Mesenchymal stem cell (in vitro differentiated cells and primary cell): ENCODE results near the gene AAGAB.
A peak's percentile ranks its signal among the peaks of the same experiment; 100 is the strongest.
"Not testable (repeated sequence)": the region's sequence is repeated elsewhere in the genome, so short reads cannot be mapped to it uniquely, and the experiment has no call there.

Experiments
- DNase-seq: peaks from one replicate; pipeline ENCODE4 v3.0.0-alpha.2; 2013
- H2AFZ ChIP-seq: one replicate; pipeline ENCODE4 v1.6.1; 2013; ENCODE audit warnings: low read depth, mild to moderate bottlenecking, control low read depth, inconsistent platforms, low read length, moderate library complexity
- H2AK5ac ChIP-seq: 2 replicates; pipeline ENCODE4 v1.6.1; 2013; ENCODE audit warnings: low read length, moderate library complexity, mild to moderate bottlenecking, inconsistent platforms; ENCODE audit not compliant: severe bottlenecking
- H2BK120ac ChIP-seq: one replicate; pipeline ENCODE4 v1.6.1; 2013; ENCODE audit warnings: low read depth, mild to moderate bottlenecking, inconsistent platforms, low read length, moderate library complexity
- H2BK12ac ChIP-seq, 2 experiments: one replicate each; pipeline ENCODE4 v1.6.1; 2013; ENCODE audit warnings: inconsistent platforms in 2 of 2, low read length in 2 of 2, mild to moderate bottlenecking in 2 of 2, moderate library complexity in 2 of 2, control low read depth in 1 of 2
- H2BK15ac ChIP-seq: one replicate; pipeline ENCODE4 v1.6.1; 2013; ENCODE audit warnings: mild to moderate bottlenecking, low read depth, inconsistent platforms; ENCODE audit not compliant: poor library complexity, severe bottlenecking
- H2BK5ac ChIP-seq: 2 replicates; pipeline ENCODE4 v1.6.1; 2013; ENCODE audit warnings: low read depth, mild to moderate bottlenecking, low read length, control low read depth, inconsistent platforms; ENCODE audit not compliant: poor library complexity, severe bottlenecking
- H3K14ac ChIP-seq, 2 experiments: one replicate each; pipeline ENCODE4 v1.6.1; 2013; ENCODE audit warnings: inconsistent platforms in 2 of 2, low read length in 2 of 2, control low read depth in 1 of 2, mild to moderate bottlenecking in 1 of 2, moderate library complexity in 1 of 2
- H3K18ac ChIP-seq, 2 experiments: one replicate each; pipeline ENCODE4 v1.6.1; 2013; ENCODE audit warnings: inconsistent platforms in 2 of 2, low read length in 2 of 2, control low read depth in 1 of 2, low read depth in 1 of 2, mild to moderate bottlenecking in 1 of 2
- H3K23ac ChIP-seq, 2 experiments: one replicate each; pipeline ENCODE4 v1.6.1; 2013; ENCODE audit warnings: inconsistent platforms in 2 of 2, low read length in 2 of 2, mild to moderate bottlenecking in 2 of 2, moderate library complexity in 2 of 2, control low read depth in 1 of 2
- H3K27ac ChIP-seq: 2 replicates; pipeline ENCODE4 v1.5.1; 2013; ENCODE audit warnings: mild to moderate bottlenecking, moderate library complexity, low read length, control low read depth, inconsistent platforms; ENCODE audit not compliant: poor library complexity, severe bottlenecking
- H3K27me3 ChIP-seq, 2 experiments: 2 replicates each; pipeline versions ENCODE4 v1.6.1 to v1.7.0; 2013; ENCODE audit warnings: low read length in 2 of 2, mild to moderate bottlenecking in 2 of 2, moderate library complexity in 2 of 2, control low read depth in 1 of 2, inconsistent platforms in 1 of 2; ENCODE audit not compliant: control insufficient read depth in 1 of 2, insufficient read depth in 1 of 2
- H3K36me3 ChIP-seq, 2 experiments: 2 replicates each; pipeline versions ENCODE4 v1.6.1 to v1.7.0; 2013; ENCODE audit warnings: low read length in 2 of 2, control low read depth in 1 of 2, inconsistent platforms in 1 of 2, low read depth in 1 of 2, mild to moderate bottlenecking in 1 of 2; ENCODE audit not compliant: insufficient read depth in 2 of 2, control insufficient read depth in 1 of 2
- H3K4ac ChIP-seq, 2 experiments: one replicate each; pipeline ENCODE4 v1.6.1; 2013; ENCODE audit warnings: inconsistent platforms in 2 of 2, low read length in 2 of 2, mild to moderate bottlenecking in 2 of 2, moderate library complexity in 2 of 2, control low read depth in 1 of 2, low read depth in 1 of 2
- H3K4me1 ChIP-seq: 2 replicates; pipeline ENCODE4 v1.6.1; 2013; ENCODE audit warnings: low read depth, low read length, control low read depth; ENCODE audit not compliant: control insufficient read depth, insufficient read depth
- H3K4me2 ChIP-seq: 2 replicates; pipeline ENCODE4 v1.6.1; 2013; ENCODE audit warnings: low read length, mild to moderate bottlenecking, inconsistent platforms; ENCODE audit not compliant: poor library complexity, severe bottlenecking
- H3K4me3 ChIP-seq, 2 experiments: 2 replicates each; pipeline versions ENCODE4 v1.5.1 to v1.7.0; 2013; ENCODE audit warnings: low read length in 2 of 2, mild to moderate bottlenecking in 2 of 2, control low read depth in 1 of 2, low read depth in 1 of 2; ENCODE audit not compliant: insufficient read depth in 1 of 2
- H3K79me1 ChIP-seq: replicated peaks from 2 replicates; pipeline ENCODE4 v1.6.1; 2013; ENCODE audit warnings: mild to moderate bottlenecking, control low read depth, low read length, inconsistent platforms; ENCODE audit not compliant: poor library complexity, severe bottlenecking
- H3K9ac ChIP-seq: 2 replicates; pipeline ENCODE4 v1.7.0; 2013; ENCODE audit warnings: mild to moderate bottlenecking, low read length, moderate library complexity
- H3K9me3 ChIP-seq: 2 replicates; pipeline ENCODE4 v1.7.0; 2013; ENCODE audit warnings: mild to moderate bottlenecking, low read length; ENCODE audit not compliant: control insufficient read depth
- H4K8ac ChIP-seq: one replicate; pipeline ENCODE4 v1.6.1; 2013; ENCODE audit warnings: inconsistent platforms, mild to moderate bottlenecking, low read length, moderate library complexity
- H4K91ac ChIP-seq: one replicate; pipeline ENCODE4 v1.6.1; 2013; ENCODE audit warnings: mild to moderate bottlenecking, low read length, inconsistent platforms
- WGBS: methylation state at CpG from one replicate; pipeline ENCODE4 v1.1.7; 2013; ENCODE audit warnings: mixed read lengths; 5-methylcytosine and 5-hydroxymethylcytosine counted together

Gene AAGAB

DNA sequence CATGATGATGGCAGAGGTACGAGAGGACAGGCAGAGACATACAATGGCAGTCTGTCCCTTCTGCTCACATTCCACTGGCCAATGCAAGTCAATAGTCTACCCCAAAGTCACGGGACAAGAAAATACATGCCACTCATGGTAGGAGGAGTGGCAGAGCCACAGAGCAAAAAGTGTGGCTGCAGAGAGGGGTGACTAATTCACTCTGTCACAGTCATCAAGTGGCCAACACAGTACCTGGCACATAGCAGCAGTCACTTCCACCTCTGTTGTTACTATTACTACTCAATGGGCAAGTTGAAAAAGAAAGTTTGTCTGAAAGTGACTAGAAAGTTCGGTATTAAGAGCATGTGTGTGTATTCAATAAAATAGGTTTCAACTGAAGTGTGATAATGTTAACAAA lies 97.6 kb downstream of the AAGAB start:
- 95% methylated on average over 2 of the region's 3 CpGs for WGBS
- Histone ChIP-seq H2BK12ac (no peak overlapping the region), H3K14ac (peak overlapping the region in 1 of 2 experiments; percentile 86), H3K4me2 (no peak overlapping the region), H3K18ac (peak overlapping the region in 1 of 2 experiments; percentile 80), H3K79me1 (peaks cover 33% of the 10 kb centered on the region), H3K36me3 (peaks cover 3 to 53% of the 10 kb centered on the region in 2 experiments), H3K4ac (no peak overlapping the region), H2BK5ac (no peak overlapping the region), H3K27me3 (no peaks in the 10 kb centered on the region), H2BK120ac (no peak overlapping the region), H3K27ac (no peak overlapping the region), H2AK5ac (no peak overlapping the region), H3K9me3 (no peaks in the 10 kb centered on the region), H3K9ac (no peak overlapping the region), H3K4me1 (peaks cover 6% of the 10 kb centered on the region), H3K4me3 (no peak overlapping the region), H2AFZ (no peak overlapping the region), H3K23ac (no peak overlapping the region), H2BK15ac (no peak overlapping the region), H4K8ac (no peak overlapping the region), H4K91ac (no peak overlapping the region)
- DNase-seq, result no peak

DNA sequence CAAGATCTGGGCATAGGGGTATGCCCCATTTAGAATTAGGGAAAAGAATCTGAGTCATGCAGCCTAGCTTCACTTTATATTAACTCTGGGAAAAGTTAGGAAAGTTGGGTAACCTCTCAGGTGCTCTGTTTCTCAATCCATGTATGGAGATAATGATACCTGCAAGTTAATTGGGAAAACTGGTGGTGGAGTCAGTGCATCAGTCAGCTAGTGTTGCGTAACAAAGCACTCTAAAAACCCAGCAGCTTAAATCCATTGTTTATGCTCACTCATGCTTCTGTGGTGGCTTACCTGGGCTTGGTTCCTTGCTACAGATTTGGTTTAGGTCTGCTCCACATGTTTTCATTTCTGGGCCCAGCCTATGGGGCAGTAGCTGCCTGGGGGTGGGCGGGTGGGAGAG lies 98.0 kb downstream of the AAGAB start:
- WGBS, result 100% methylated on average over 2 of the region's 2 CpGs
- no peak overlapping the region for H2AFZ ChIP-seq

DNA sequence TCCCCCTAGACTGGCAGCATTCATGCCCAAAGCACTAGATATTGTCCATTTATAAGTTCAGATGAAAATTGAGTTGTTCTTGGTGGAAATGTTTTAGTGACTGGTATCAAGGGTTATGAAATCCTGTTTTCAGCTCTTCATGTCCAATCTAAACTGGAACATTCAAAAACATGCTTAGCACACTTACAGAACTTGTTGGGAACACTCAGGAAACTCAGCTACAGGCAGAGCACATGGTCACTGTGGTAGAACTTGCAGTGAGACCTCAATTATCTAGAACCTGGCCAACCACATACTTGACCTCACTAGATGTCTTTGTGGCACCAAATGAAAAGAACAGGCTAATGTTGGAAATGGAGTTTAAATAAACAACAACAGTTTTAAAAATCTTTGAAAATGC lies 100.2 kb downstream of the AAGAB start:
- Histone ChIP-seq H2BK5ac (no peak overlapping the region), H3K4ac (peak overlapping the region in 1 of 2 experiments; percentile 30), H3K14ac (no peak overlapping the region), H2AFZ (no peak overlapping the region), H3K18ac (peak overlapping the region in 1 of 2 experiments; percentile 18), H4K91ac (no peak overlapping the region), H4K8ac (no peak overlapping the region), H3K27ac (no peak overlapping the region), H3K27me3 (no peaks in the 10 kb centered on the region), H2AK5ac (no peak overlapping the region), H3K4me1 (peaks cover 6% of the 10 kb centered on the region), H3K23ac (no peak overlapping the region), H3K9me3 (no peaks in the 10 kb centered on the region), H3K4me3 (no peak overlapping the region), H3K36me3 (peaks cover 2 to 50% of the 10 kb centered on the region in 2 experiments), H3K4me2 (no peak overlapping the region), H2BK120ac (no peak overlapping the region), H3K9ac (no peak overlapping the region), H3K79me1 (peaks cover 28% of the 10 kb centered on the region), H2BK15ac (no peak overlapping the region), H2BK12ac (no peak overlapping the region)
- DNase-seq, result peak; percentile 47

More for the DNA sequence above, 98.0 kb downstream of the AAGAB start:
- no peaks in the 10 kb centered on the region for H3K9me3 ChIP-seq
- no peak overlapping the region for H2BK120ac ChIP-seq
- no peaks in the 10 kb centered on the region for H3K27me3 ChIP-seq
- no peak overlapping the region for H3K23ac ChIP-seq
- H2AK5ac ChIP-seq, result no peak overlapping the region
- peak overlapping the region in 1 of 2 experiments; percentile 80 for H3K18ac ChIP-seq
- H4K91ac ChIP-seq, result no peak overlapping the region
- H4K8ac ChIP-seq, result no peak overlapping the region
- no peak overlapping the region for H2BK15ac ChIP-seq
- peaks cover 30% of the 10 kb centered on the region for H3K79me1 ChIP-seq
- no peak overlapping the region for H3K27ac ChIP-seq
- no peak overlapping the region for H3K4me3 ChIP-seq
- H2BK12ac ChIP-seq, result no peak overlapping the region
- H3K4me1 ChIP-seq, result peaks cover 6% of the 10 kb centered on the region
- DNase-seq, result no peak
- no peak overlapping the region for H3K4ac ChIP-seq
- H3K14ac ChIP-seq, result no peak overlapping the region
- H2BK5ac ChIP-seq, result no peak overlapping the region
- H3K4me2 ChIP-seq, result no peak overlapping the region
- peaks cover 2 to 53% of the 10 kb centered on the region in 2 experiments for H3K36me3 ChIP-seq
- no peak overlapping the region for H3K9ac ChIP-seq

DNA sequence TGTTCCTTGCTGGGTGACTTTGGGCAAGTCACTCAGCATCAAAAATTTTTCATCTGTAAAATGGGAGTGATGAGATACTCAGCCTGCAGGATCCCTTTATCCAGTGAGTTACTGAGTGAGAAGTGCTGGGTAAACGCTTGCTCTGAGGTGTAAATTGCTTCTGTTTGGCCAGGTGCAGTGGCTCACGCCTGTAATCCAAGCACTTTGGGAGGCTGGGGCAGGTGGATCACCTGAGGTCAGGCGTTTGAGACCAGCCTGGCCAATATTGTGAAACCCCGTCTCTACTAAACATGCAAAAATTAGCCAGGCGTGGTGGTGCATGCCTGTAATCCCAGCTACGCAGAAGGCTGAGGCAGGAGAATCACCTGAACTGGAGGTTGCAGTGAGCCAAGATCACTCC lies 101.4 kb downstream of the AAGAB start:
- not testable (repeated sequence) for H2BK15ac ChIP-seq, H3K14ac ChIP-seq, DNase-seq, H3K9me3 ChIP-seq, H2AFZ ChIP-seq, H3K23ac ChIP-seq, H3K4me2 ChIP-seq, H3K9ac ChIP-seq, H3K27me3 ChIP-seq, H3K4me3 ChIP-seq, H2BK5ac ChIP-seq, H3K27ac ChIP-seq, H4K91ac ChIP-seq, H2AK5ac ChIP-seq
- Histone ChIP-seq H2BK12ac (peak overlapping the region; percentile 11 to 43), H3K4ac (peak overlapping the region in 1 of 2 experiments; percentile 20), H3K36me3 (peaks cover 2 to 43% of the 10 kb centered on the region in 2 experiments), H3K79me1 (peaks cover 24% of the 10 kb centered on the region), H3K18ac (peak overlapping the region; percentile 44 to 50), H4K8ac (peak overlapping the region; percentile 31), H3K4me1 (peaks cover 17% of the 10 kb centered on the region), H2BK120ac (peak overlapping the region; percentile 2)
- WGBS, result 89% methylated on average over 6 of the region's 6 CpGs
